OCI-LY7 (cell line): ENCODE data around the gene LIMS1. TPM values are rescaled to one million over a fixed set of nuclear protein-coding genes. Genes with fewer than 3 reads are reported as not detected.

ENCODE experiments used
- BruUV-seq: library from RNA; stranded (reverse); fragments of 400-500 nt; replicated peaks from 2 replicates; lab custom pipeline; 2021; lab: Mats Ljungman, UMichigan
- CTCF ChIA-PET: fragments of 300-600 bp; sonication (Branson Sonifier 250); formaldehyde crosslinking; loops from one replicate; lab custom pipeline; 2022; ENCODE audit warnings: antibody characterized with exemption; ENCODE audit not compliant: unreplicated experiment; lab: Charles Lee
- POLR2A ChIA-PET: fragments of 300-600 bp; sonication (Branson Sonifier 250); formaldehyde crosslinking; loops from one replicate; lab custom pipeline; 2022; ENCODE audit warnings: antibody characterized with exemption; lab: Charles Lee
- DNase-seq: peaks from one replicate; pipeline ENCODE4 v3.0.0-alpha.2; 2015; ENCODE audit warnings: low spot score
- H2AFZ ChIP-seq: fragments of 200-600 bp; sonication (generic), shearing (Covaris generic); 2 replicates; pipeline ENCODE4 v1.6.1; 2014; ENCODE audit warnings: mild to moderate bottlenecking, antibody characterized with exemption, low read length, moderate library complexity
- H3K27ac ChIP-seq: fragments of 200-600 bp; sonication (generic); 2 replicates; pipeline ENCODE4 v1.5.1; 2014; ENCODE audit warnings: mixed run types, low read depth, mild to moderate bottlenecking, moderate library complexity, low read length, inconsistent platforms; ENCODE audit not compliant: poor library complexity, severe bottlenecking
- H3K36me3 ChIP-seq: fragments of 200-600 bp; sonication (generic); 2 replicates; pipeline ENCODE4 v1.6.1; 2014; ENCODE audit warnings: mild to moderate bottlenecking, antibody characterized with exemption, low read length, moderate library complexity, mixed read lengths; ENCODE audit not compliant: insufficient read depth
- H3K4me1 ChIP-seq: fragments of 200-600 bp; sonication (generic); 2 replicates; pipeline ENCODE4 v1.5.1; 2014; ENCODE audit warnings: mild to moderate bottlenecking, low read length; ENCODE audit not compliant: insufficient read depth, poor library complexity, severe bottlenecking
- H3K4me2 ChIP-seq: fragments of 200-600 bp; sonication (generic); 2 replicates; pipeline ENCODE4 v1.6.1; 2014; ENCODE audit warnings: mild to moderate bottlenecking, low read length
- H3K4me3 ChIP-seq: fragments of 200-600 bp; sonication (generic); 2 replicates; pipeline ENCODE4 v1.5.1; 2014; ENCODE audit warnings: mild to moderate bottlenecking, low read depth, low read length; ENCODE audit not compliant: poor library complexity, severe bottlenecking
- H3K79me2 ChIP-seq: fragments of 200-600 bp; sonication (generic); 2 replicates; pipeline ENCODE4 v1.6.1; 2016; ENCODE audit warnings: low read depth, mild to moderate bottlenecking, low read length, moderate library complexity, mixed read lengths; ENCODE audit not compliant: insufficient read depth
- H3K9me2 ChIP-seq: fragments of 200-600 bp; sonication (generic); 2 replicates; pipeline ENCODE4 v1.6.1; 2016; ENCODE audit warnings: mild to moderate bottlenecking, low read length, mixed read lengths; ENCODE audit not compliant: insufficient read depth
- H3K9me3 ChIP-seq: fragments of 200-600 bp; sonication (generic); 2 replicates; pipeline ENCODE4 v1.6.1; 2014; ENCODE audit warnings: mild to moderate bottlenecking, mixed run types, low read length, mixed read lengths
- H4K20me1 ChIP-seq: fragments of 200-600 bp; sonication (generic); 2 replicates; pipeline ENCODE4 v1.6.1; 2014; ENCODE audit warnings: mild to moderate bottlenecking, antibody characterized with exemption, low read length, moderate library complexity, mixed read lengths; ENCODE audit not compliant: insufficient read depth
- EZH2phosphoT487 ChIP-seq: fragments of 200-600 bp; sonication (generic); IDR thresholded peaks from 2 replicates; pipeline ENCODE4 v1.6.1; 2018; ENCODE audit warnings: low read depth, borderline replicate concordance, mild to moderate bottlenecking, mixed run types, antibody characterized with exemption, low read length, moderate library complexity, mixed read lengths
- intact Hi-C: fragments of 100-400 bp; cut with micrococcal nuclease; formaldehyde crosslinking; loops from one replicate; pipeline ENCODE4 v1.10.0; 2022; ENCODE audit not compliant: unreplicated experiment
- total RNA-seq, 2 experiments: library from RNA; depleted of rRNA in 1 of 2; stranded (reverse); fragments of >200 nt in 1 of 2; shearing (Covaris generic) in 1 of 2; gene quantifications; 2 replicates each; pipeline ENCODE4 v1.2.3, GENCODE V29; 2014 to 2022
- TF ChIP-seq, protein P1 (sequence below): fragments of 200-600 bp; sonication (generic); conservative IDR thresholded peaks from 2 replicates; pipeline ENCODE4 v1.5.1; 2014; ENCODE audit warnings: mild to moderate bottlenecking, antibody characterized with exemption, low read length, moderate library complexity, mixed read lengths

Gene LIMS1
- total RNA-seq, 2 experiments from 2014 or later, result 53.3 to 74.7 TPM

DNA sequence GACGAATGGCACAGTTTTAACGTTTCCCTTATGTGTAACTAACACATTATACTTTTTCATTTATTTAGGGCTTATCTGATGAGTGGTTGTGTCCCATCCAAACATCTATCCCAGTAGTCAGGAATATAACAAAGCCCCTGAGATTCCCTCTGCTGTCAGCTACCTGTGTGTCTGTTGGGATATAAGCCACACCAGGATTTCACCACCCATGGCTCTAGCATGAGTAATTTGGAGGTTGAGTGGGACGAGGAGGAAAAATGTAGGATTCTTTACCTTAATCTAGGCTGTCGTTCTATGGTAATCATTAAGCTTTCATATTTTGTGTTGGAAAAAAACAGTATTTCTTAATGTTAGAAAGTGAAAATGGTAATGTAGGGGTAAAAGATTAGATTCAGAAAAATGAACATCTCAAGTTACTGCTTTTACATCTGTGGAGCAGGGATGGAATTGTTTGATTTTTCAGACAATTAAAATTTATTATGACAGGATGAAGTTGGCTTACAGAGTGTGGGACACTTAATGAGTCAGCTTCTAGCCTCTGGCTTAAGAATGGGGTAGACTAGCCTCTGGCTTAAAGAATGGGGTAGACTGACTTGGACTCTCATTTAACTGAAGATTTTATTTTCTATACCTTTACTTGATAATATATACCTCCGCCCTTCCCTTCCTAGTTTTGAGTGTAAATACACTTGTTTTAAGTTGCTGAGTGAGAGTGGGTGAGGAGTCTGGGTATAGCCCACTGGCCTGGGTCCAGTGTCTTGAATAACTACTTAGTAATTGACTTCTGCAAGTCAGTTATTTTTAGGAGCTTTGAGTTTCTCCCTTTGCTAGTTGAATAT lies 96.5 kb downstream of the LIMS1 start:
- H3K9me2 ChIP-seq, result no peaks in the 10 kb centered on the region
- H4K20me1 ChIP-seq, result no peaks in the 10 kb centered on the region
- no peak for DNase-seq
- H3K4me3 ChIP-seq, result peak overlapping the region; percentile 30
- H2AFZ ChIP-seq, result peak overlapping the region; percentile 36; the same call in 1 of the 2 replicates
- TF ChIP-seq, protein P1, sequence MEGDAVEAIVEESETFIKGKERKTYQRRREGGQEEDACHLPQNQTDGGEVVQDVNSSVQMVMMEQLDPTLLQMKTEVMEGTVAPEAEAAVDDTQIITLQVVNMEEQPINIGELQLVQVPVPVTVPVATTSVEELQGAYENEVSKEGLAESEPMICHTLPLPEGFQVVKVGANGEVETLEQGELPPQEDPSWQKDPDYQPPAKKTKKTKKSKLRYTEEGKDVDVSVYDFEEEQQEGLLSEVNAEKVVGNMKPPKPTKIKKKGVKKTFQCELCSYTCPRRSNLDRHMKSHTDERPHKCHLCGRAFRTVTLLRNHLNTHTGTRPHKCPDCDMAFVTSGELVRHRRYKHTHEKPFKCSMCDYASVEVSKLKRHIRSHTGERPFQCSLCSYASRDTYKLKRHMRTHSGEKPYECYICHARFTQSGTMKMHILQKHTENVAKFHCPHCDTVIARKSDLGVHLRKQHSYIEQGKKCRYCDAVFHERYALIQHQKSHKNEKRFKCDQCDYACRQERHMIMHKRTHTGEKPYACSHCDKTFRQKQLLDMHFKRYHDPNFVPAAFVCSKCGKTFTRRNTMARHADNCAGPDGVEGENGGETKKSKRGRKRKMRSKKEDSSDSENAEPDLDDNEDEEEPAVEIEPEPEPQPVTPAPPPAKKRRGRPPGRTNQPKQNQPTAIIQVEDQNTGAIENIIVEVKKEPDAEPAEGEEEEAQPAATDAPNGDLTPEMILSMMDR, result no peak
- TF ChIP-seq EZH2phosphoT487, result no peak
- no TSS peak for BruUV-seq
- ChIA-PET POLR2A (interaction anchor here (0.7 to 19.3 kb wide), 6 partner anchors 8 to 25 kb away, joined by 3 to 356 read pairs (median 6); no protein-coding TSS in a partner anchor), CTCF (interaction anchor here (1.1 to 1.2 kb wide), 2 partner anchors 13 to 22 kb away, joined by 3 read pairs; no protein-coding TSS in a partner anchor)
- intact Hi-C loops, result no loop called here
- no peaks in the 10 kb centered on the region for H3K9me3 ChIP-seq
- H3K27ac ChIP-seq, result peak overlapping the region; percentile 57
- H3K36me3 ChIP-seq, result peaks cover 15% of the 10 kb centered on the region
- H3K4me2 ChIP-seq, result peak overlapping the region; percentile 65
- H3K79me2 ChIP-seq, result peaks cover 92% of the 10 kb centered on the region
- H3K4me1 ChIP-seq, result peaks cover 93% of the 10 kb centered on the region

DNA sequence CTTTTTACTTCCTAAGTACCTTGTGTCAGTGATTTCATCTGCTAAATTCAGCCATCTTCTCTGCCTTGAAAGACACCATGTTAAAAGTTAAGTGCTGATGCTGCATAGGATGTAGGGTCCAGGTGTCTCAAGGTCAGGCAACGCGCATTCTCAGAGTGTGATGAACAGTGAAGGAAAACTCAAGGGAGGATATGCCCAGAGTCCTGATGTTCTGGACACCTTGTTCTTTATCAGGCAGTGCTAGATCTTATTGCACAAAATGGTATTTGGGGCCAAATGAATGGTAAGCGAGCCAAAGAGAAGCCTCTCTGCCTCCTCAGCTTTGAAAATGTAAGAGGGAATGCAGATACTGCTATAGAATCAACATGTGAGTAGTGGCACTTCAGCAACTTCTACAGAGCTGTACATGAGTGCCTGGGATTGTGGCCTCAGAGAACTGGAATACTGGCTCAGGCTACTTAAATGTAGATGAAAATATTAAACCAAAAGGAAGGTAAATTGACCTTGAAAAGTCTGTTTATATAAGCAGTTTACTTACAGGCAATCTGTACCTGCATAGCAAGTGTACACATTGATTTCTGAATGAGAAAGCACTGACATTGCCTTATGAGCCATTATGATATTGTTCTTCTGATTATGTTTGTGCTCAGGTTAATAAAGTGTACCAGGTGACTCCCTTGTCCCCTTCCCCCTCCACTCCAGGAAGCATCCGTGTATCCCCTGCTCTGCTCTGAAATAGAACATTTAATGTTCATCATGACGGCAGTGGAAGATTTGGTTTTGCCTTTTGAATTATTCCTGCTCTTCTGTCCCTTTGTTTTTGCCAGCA lies 98.3 kb downstream of the LIMS1 start:
- Histone ChIP-seq H2AFZ (no peak overlapping the region), H4K20me1 (no peaks in the 10 kb centered on the region), H3K4me2 (peak overlapping the region; percentile 65), H3K9me3 (no peaks in the 10 kb centered on the region), H3K36me3 (peaks cover 15% of the 10 kb centered on the region), H3K4me3 (no peak overlapping the region), H3K9me2 (no peaks in the 10 kb centered on the region), H3K27ac (peak overlapping the region; percentile 57), H3K4me1 (peaks cover 91% of the 10 kb centered on the region), H3K79me2 (peaks cover 82% of the 10 kb centered on the region)
- TF ChIP-seq EZH2phosphoT487, result no peak
- TF ChIP-seq, protein P1, result no peak
- ChIA-PET POLR2A (interaction anchor here (1.6 to 19.3 kb wide), 6 partner anchors 8 to 26 kb away, joined by 5 to 356 read pairs (median 13); no protein-coding TSS in a partner anchor), CTCF (interaction anchor here (0.6 kb wide), 1 partner anchor 275 kb away, joined by 3 read pairs; no protein-coding TSS in a partner anchor)
- intact Hi-C loops, result no loop called here
- no TSS peak for BruUV-seq
- peak; percentile 14 for DNase-seq
